CD4-positive, alpha-beta T cell treated with Interleukin-12 subunit alpha and Interleukin-12 subunit beta, for 1 hour (primary cell): Measurements from ENCODE around the gene CBFA2T3.

ENCODE experiments used
- DNase-seq: peaks from one replicate; pipeline ENCODE4 v3.0.0-alpha.2; 2020

CBFA2T3 gene

DNA sequence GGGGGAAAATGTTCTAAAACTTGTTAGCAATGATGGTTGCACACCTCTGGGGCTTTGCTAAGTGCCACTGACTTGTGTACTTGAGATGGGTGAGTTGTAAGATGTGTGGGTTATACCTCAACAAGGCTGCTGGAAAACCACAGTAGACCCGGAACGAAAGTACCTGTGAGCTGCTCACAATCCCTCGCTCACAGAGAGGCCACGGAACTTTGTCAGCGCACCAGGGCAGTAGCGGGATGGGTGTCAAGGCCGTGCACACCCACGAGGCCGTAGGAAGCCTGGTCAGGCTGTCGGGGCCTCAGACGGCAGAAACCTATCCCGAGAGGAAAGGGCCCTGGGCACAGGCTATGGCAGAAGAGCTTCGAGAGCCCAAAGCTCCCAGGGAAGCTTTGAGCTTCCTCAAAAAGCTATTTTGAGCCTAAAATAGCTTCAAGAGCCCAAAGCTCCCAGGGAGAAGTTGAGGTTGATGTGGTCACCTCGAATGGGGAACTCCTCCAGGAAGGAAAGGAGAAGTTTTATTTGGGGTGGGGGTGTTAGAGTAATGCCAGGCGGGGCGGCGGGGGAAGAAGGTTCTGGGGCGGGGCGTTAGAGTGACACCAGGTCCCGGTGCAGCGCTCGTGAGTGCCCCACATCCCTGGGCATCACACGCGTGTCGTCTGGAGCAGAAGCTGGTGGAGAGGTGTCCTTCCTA is 19.0 kb downstream of the CBFA2T3 start:
- no peak for DNase-seq

DNA sequence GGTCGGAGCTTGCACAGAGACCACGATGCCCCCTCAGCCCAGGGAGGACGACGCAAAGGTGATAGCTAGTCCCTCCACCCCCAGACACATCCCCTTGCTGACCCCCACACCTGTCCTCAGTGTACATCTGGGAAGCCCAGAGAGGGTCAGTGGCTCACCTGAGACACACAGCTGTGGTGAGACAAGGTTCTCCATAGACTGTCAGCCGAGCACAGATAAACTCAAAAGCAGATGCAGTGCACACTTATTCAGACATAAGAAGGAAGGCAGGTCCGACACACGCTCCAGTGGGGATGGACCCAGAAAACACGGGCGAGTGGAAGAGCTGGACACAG is 19.6 kb downstream of the CBFA2T3 start:
- no peak for DNase-seq

DNA sequence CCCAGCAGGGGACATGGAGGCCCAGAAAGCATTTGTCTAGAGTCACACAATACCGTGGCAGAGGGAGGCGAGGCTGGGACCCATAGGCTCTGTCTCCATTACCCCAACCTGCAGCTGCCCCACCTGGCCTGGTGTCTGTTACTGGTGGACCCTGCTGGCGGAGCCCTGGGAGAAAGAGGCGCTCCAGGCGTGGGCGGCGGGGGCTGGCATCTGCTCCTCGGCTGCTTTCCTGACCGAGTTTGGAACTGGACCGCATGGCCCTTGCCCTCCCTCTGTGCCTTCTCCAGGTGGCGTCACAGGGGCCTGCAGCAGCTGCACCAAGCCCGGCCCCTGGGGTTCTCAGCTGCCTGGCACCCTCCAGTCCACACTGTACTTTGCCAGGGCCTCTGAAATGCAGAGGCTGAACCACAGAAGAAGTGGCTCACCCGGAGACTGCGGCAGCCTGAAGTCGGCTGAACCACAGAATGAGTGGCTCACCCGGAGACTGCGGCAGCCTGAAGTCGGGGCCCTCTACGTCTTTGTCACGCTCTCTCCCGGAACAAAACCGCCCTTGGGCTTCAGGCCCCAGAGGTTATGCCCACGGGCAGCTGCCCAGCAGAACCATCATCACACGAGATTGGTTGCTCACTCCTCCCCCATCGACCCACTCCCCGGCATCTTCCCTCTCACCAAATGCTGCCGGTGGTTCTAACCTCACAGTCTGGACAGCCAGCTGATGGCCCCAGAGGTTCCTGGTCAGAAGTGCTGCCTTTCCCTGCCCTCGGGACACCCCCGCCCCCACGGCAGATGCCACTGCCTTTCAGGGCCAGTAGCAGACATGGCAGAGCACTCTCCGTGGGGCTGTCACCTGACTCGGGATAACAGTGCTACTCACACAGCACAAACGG is 20.2 kb downstream of the CBFA2T3 start:
- no peak for DNase-seq

DNA sequence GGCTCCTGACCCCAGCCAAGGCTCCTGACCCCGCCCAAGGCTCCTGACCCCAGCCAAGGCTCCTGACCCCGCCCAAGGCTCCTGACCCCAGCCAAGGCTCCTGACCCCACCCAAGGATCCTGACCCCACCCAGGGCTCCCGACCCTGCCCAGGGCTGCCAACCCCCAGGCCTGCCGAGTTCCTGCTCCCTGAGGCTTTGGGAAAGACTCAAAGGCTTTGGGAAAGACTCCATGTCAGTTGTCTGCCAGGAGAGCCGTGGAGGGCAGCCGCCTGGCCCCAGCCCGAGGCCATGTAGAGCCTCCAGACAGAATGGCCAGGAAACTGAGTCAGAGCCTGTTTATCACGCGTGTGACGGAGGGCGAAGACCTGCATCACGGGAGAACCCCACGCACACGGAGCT is 21.1 kb downstream of the CBFA2T3 start:
- no peak for DNase-seq

DNA sequence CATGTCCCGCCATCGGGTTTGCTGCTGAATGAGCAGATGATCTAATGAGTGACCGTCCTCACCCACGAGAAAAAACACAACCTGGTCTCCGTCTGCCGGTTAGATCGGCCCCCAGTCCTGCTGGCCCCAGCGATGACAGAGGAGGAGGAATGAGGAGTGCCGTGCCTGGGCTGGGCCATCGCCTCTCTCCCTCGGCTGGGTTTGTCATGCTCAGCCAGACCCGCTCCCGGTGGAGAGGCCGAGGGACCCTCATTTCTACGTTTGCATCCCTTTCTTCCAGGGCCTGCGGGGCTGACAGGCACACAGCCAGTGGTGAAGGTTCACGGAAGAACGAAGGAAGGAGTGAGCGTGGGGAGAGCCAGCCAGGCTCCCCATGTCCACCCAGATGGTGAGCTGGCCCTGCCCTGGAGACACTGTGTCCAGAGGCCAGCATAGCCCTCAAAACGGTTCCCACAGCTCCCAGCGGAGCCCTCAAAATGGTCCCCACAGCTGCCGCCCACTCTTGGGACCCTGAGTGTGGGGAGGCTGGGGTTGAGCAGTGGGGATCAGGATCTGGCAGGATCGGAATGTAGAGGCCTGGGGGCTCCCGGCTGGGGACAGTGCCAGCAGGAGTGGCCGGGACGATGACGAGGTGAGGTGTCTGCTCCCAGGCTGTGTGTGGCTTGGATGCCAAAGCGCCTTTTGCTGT is 23.9 kb downstream of the CBFA2T3 start:
- DNase-seq: no peak

DNA sequence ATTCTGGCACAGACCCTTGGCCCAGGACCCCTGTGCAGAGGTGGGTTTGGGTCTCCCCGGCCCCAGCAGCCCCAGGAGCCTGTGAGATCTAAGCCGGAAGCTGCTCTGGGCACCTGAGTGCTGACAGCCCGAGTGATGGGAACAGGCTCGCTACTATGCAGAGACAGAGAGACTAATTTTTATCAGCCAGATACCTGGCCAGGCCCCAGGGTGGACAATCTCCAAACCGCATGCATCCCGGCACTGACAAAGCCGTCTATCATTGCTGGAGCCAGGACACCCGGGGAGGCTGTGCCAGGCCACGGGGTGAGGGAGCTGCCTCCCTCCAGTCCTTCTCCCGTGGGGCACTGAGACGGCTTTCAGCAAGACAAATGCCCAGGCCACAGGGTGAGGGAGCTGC is 25.0 kb downstream of the CBFA2T3 start:
- no peak for DNase-seq

DNA sequence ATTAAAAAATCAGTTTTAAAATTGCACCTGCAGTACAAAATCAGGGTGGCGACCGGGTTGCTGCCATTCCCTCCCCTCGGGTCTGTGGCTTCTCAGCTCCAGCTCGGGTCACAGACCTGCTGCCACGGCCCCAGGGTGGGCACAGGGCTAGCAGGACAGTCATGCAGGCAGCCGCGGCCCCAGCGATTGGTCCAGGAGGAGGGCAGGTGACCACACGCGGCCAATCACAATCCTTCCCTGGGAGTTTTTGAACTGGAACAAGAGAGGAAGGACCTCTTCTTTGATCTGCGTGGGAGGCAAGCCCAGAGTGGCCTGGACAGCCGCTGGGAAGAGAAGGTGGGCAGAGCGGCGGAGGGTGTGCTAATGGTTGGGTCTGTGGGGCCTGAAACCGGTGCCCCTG is 25.5 kb downstream of the CBFA2T3 start:
- DNase-seq: no peak

DNA sequence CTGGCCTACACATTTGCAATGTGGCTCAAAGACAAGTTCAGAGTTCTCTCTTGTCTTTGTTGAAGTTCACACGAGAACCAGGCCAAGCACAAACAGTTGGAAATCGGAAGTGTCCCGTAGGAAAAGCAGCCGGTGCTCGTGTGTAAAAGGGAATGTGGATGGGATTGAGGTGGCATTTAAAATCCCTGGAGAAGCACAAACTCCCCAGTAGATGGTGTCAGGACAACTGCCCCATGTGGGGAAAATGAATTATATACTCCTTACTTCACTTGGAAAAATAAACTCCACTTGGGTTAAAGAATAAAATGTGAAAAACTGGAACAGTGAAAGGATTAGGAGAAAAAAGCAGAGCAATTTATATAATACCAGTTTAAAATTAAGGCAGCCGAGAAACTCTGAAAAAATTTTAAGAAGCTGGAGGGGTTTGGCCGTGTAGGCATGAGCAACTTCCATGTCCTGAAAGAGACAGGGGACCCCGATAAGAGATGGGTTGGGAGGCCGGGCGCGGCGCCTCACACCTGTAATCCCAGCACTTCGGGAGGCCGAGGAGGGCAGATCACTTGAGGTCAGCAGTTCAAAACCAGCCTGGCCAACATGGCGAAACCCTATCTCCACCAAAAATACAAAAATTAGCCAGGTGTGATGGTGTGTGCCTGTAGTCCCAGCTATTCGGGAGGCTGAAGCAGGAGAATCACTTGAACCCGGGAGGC is 28.1 kb downstream of the CBFA2T3 start:
- no peak for DNase-seq

DNA sequence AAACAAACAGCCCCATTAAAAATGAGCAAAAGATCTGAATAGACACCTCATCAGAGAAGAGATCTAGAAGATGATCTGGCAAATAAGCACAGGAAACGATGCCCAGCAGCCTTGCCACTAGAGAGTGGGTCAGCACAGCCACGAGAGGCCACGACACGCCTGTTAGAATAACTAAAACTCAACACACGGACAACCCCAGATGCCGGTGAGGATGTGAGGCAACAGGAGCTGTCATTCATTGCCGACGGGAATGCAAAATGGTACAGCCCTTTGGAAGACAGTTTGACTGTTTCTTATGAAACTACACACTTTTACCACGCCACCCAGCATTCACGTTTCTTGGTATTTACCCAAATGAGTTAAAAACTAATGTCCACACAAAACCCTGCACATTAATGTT is 31.5 kb downstream of the CBFA2T3 start:
- DNase-seq: no peak

DNA sequence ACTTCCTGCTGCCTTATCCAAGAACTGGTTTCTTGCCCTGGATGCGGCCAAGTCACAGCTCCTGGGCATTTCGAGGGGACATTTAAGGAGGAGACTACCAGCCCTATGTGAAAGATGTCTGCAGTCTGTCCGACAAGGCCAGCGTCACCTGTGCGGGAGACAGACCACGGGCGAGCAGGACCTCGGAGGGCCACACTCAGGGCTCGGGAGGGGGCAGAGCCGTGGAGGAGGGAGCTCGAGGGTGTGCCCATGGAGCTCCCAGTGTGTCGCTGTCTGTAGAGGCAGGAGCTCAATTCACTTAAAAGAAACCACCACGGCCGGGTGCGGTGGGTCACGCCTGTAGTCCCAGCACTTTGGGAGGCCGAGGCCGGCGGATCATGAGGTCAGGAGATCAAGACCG is 33.3 kb downstream of the CBFA2T3 start:
- no peak for DNase-seq

DNA sequence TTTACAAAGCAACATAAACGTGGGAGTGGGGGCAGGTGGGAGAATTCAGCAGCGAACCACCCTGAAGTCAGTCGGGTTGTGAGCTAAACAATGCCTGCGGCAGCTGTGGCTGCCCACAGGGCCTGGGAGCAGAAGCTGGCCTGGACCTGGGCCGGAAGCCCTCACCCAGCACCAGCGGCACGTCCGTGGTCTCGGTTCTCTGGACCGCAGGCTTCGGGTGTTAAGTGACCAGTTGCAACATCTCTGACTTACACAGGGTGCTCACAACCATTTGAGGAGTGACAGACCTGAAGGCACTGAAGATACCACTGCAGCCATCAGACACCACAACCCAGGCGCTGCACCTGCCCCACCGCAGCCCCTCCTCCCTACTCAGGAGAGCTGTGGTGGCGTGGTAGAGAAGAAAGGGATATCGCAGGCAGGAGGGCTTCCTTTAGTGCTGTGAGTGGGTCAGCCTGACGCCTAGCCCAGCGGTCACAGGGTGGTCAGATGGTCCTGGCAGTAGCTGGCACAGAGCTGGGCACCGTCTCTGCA is 33.8 kb downstream of the CBFA2T3 start:
- no peak for DNase-seq

DNA sequence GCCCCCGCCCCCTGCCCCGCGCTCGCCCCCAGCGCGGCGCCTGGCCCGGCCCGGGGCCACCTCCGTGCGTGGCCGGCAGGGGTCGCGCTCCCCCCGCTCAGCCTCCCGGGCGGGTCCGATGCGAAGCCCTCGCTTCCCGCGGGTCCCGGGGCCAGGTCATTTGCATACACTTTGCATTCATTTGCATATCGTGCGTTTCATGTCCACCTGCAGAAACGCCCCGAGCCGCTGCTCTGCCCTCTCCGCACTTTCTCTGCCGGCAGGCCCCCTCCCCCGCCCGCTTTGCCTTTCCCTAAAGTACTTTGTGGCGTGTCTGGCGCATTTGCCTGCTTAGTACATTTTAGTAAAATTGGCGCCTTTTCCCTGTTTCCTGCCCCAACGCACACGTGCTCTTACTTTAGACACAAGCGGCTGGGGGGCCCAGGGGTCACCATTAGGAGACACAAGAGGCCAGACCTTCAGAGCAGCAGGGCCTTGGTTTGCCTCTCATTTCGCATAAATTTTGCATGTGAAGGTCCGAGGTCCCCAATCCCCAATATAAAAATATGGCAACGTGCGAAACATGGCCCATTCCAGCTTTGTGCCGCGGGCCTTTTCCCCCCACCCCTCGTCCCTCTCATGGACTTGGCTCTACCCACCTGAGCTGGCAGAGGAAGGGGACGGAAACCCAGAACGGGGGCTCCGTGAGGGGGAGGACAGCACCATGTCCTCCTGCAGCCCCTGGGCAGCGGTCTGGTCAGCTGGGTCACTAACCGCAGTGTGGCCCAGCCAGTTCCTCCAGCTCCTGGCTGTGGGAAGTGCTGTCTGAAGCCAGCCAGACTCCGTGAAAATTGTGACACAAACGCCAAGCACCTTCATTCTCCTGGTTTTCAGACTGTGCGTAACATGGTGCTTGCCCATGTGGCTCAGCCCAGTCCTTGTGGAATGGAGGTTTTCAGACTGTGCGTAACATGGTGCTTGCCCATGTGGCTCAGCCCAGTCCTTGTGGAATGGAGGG is 34.8 kb downstream of the CBFA2T3 start:
- peak; percentile 60 for DNase-seq

DNA sequence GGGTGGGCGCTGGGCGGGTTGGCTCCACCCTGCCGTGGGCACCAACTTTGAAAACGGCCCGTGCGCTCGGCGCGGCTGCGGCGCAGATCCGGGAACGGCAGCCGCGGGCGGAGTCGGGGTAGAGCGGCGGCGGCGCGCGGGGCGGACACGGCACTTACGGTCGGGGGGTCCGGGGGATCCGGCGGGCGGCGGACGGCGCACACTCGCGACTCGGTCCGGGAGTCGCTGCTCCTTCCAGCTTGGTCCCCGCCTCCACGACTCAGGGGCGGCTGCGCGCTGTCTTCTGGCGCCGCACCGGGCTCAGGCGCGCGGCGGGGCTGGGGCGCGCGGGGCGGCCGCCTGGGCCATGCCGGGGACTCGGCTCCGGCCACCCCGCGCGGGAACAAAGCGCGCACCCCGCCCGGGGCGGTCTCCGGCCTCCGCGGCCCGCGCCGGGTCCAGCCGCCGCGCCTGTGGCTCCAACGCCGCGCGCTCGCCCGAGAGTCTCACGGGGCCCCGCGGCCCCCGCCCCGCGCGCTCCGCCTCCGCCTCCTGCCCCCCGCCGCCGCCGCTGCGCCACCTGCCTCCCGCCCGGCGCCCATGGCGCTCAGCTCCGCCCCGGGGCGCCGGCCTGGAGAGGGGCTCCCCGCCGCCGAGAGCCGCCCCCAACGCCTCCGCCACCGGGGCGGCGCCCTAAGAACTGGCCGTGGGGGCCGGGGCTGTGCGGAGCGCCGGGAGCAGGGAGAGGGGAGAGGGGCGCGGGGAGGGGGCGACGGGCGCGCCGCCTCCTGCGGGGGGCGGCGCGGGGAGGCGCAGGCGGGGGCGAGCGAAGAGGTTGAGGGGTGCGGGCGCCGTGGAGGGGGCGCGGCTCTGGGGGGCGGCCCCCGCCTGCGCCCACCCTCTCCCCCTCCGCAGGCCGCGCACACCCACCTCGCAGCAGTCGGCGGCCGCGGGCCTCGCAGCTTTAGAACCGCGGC is 35.9 kb downstream of the CBFA2T3 start:
- DNase-seq: peak; percentile 15

DNA sequence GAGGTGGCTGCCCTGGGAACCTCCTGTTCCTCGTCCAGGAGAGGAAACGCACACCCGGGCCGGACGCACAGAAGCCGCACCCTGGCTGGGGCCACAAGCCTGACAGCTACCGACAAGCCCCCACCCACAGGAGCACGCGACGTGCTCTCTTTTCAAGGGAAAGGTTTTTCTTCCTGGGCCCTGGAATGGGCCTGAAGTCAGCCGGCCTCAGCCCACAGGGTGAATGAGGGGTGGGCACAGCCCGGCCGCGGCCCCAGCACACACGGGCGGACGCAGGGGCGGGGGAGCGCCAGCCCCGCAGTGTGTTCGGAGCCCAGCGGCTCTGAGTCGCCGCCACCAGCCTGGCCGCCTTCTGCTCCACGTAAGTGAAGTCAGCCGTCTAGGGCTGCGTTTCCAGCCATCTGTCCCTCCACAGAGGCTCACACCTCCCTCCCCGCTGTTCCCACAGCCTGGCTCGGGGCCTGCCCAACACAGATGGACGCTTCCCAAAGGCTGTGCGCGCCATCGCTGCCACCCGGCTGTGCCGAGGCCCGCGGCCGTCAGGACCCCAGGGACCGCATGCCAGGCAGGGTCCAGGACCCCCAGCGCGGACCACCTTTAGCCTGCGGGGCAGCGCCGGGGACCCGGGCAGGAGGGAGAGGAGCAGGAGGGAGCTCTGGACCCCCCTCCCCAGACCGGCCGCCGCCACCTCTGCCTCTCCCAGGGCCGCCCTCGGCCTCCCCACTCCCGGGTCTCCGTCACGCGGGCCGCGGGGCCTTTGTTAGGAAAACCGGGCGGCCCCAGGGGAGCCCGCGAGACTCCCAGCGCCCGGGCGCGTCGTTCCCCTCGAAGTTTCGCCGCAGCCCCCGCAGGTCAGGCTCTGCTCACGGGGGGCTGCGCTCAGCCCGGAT is 36.8 kb downstream of the CBFA2T3 start:
- peak; percentile 10 for DNase-seq

DNA sequence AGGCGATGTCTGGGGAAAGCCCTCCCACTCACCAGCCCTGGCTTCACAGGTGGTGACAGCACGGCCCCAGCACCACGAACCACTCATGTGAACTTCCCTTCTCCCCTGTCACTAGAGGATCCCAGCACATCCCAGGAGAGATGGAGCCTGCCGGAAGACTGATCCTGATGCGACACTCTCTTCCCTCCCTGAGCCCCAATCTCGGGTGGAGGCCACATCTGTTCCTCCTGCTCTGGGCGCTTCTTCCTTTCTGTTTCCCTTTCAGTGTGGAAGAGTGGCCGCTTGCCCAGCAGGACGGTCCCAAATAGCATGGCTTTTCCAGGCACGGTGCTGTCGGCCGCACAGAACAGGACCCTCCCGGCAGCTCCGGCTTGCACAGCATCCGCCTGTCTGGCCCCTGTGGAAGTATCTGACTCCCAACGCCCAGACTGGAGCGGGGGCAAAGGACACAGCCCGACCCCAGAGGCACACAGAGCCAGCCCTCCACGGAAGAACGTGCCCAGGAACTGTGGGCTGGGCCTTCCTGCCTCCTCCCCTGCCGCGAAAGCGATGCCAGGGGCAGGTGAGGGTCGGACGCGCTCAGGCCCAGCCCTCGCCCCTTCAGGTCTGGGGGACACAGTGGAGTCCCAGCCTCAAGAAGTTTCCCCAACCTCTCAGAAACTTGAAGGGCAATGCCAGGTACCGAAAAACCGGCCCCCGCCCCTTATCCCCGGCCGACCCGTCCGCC is 37.6 kb downstream of the CBFA2T3 start:
- no peak for DNase-seq

DNA sequence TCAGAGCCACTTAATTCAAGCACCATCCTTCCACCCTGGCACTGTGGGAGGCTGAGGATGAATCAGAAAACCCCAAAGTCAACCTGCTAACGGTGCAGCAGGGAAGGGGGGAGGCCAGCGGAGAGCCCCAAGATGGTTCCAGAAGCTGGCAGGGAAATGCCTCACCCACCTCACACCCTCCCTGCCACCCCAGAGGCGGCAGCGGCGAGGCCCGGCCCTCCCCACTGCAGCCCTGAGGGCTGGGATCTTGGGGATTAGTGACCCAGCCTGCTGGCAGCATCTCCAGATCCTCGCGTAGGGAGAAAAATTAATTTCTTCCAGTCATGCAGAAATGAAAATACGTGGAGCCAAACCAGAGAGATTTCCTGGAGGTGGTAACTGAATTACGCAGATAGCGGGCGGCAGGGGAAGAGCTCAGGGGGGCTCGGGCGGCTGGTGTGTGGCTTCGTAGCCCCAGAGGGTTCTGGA is 38.2 kb downstream of the CBFA2T3 start:
- no peak for DNase-seq

DNA sequence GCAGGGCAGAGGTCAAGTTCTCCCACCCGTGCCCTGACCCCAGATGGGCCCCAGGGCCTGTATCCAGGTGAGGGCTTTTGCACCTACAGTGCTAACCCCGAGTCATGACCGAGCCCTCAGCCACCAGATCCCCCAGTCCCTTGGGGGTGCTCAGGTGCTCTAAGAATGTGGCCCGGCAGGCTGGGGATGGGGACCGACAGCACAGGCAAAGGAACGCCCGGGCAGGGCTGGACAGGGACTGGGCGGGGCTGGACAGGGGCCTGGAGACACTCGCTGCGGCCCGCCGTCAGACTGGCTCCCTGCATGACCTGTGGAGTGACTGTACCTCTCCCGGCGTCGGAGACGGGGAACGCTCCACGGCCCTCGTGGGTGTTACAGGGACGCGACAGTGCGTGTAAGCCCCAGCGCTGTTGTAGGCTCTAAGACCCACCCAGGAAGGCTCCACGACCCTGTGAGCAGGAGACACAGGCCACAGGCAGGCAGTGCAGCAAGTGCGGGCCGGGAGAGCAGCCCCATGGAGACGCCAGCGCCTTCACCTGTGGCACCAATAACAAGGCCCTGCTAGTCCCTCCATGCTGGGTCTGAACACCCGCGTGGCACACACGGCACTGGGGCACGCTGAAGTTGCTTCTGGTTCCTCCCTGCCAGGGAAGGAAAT is 38.8 kb downstream of the CBFA2T3 start:
- no peak for DNase-seq

DNA sequence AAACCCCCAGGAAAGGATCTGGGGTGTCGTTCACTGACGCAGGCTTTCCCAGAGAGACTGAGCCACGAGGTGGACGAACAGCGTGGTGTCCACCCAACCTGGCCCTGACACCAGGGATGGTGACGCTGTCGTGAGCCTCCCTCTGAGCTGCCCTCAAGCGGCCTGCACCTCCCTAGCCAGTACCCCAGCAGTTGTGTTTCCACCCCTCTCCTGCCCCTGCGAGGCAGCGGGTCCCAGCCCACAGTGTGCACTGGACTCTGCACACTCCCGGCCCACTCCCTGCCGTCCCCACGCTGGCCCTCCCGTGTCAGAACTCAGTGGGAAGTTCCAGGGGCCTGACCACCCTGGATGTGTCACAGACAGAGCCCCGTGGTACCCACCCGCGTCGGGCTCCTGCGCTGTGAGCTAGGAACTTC is 39.8 kb downstream of the CBFA2T3 start:
- no peak for DNase-seq
